ENCODE data around the gene SPATA1. TPM values are rescaled to one million over a fixed set of nuclear protein-coding genes. Genes with fewer than 3 reads are reported as not detected.
"Not testable (repeated sequence)": the region's sequence is repeated elsewhere in the genome, so short reads cannot be mapped to it uniquely, and the experiment has no call there.

SPATA1 gene, protein sequence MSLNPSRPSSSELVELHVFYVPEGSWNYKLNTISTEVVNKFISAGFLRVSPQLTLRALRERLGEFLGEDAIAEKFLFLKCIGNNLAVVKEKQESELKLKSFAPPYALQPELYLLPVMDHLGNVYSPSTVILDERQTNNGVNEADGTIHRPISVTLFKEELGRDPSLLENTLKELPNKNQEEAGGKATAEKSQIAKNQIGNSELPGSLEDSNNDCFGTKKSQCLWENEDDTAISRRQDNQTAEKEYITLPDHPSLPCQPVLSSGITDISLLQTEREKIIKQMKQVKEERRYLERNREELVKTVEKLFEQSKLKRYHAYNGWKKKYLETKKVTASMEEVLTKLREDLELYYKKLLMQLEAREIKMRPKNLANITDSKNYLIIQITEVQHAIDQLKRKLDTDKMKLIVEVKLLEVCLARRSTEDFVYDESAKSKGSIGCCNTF
- total RNA-seq = 0.96 TPM

DNA sequence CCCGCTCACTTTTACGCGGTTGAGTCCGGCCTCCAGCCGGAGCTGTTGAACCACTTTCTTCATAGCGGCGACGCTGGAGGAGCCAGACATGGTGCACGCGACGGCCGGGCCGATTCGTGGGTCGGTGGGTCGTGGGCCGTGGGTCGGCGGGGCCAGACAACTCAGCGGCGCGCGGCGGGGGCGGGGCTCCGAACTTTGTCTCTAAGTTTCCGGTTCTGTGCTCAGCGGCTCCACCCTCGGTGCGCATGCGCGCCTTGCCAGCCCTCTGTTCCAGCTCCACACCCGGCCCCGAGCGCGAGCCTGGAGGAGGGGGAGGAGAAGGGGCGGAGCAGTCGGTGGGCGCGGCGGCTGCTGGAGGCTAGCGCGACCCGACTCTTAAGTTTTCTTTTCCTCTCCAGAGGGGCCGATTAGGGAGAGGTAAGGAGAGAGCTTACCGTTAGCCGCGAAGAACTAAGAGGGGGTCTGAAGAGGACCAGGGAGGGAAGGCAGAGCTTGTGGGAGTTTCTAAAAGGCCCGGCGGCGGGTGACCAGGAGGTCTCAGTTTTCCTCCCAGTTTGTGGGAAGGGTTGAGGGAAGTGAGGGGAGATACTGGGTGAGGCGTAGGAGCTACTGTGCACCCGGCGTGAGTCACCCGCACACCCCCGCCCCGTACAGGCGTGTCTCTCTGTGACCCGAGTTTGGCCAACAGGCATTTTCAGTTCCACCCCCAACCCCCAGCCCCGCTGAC lies at the start of gene SPATA1, which contains the start of gene GNG5:
Gene SPATA1, plus strand, starts transcription at position 385 of the 727 bp plus-strand sequence. CDS start 9,974 bp downstream, outside the sequence.
Gene GNG5, minus strand, starts transcription at position 580 of the 727 bp plus-strand sequence. Its CDS starts 490 bp downstream, at position 90.
- DNase-seq (ENCODE audit: low spot score) = peak; percentile 99

DNA sequence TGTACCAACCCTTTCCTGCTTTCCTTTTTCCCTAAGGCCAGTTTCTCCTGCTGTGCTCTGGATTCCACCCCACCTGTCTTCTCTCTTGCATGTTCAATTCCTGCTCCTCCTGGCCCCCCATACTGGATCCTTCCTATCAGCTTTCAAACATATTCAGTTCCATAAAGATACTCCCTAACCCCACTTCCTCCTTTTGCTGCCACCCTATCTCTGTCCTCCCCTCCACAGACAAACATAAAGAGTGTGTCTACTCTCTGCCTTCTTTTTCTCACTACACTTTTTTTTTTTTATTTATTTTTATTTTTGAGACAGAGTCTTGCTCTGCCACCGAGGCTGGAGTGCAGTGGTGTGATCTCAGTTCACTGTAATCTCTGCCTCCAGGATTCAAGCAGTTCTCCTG lies 44.1 kb upstream of the SPATA1 start:
- DNase-seq (ENCODE audit: low spot score) = no peak

DNA sequence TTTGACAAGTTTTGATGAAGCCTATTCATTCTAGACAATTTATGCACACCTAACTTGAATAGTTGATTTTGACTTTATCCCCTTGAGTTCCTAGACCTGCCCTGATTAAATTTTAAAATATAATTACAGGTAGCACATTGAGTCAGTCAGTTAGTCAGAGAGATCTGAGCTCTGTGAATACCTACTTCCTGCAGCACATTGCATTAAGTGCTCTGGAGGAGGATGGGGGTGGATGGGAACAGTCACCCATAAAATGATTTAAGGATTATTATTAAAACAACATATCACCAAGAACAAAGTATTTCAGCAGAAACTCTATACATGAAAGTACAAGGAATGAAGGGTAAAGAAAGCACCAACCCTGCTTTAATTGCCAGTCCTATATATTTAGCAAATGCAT lies 38.9 kb upstream of the SPATA1 start:
- no peak for DNase-seq (ENCODE audit: low spot score)

DNA sequence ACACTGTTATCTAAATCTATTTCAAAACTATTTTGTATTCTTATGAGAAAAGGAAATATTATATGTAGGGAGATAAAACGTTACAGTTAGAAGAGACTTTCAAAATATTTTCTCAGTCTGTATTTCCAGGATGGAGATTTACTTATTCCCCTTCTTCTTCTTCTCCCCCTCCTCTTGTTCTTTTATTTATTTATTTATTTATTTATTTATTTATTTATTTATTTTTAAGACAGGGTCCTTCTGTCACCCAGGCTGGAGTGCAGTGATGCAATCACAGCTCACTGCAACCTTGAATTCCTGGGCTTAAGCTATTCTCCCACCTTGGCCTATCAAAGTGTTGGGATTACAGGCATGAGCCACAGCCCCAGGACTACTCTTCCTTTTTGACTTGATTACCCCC lies 30.0 kb upstream of the SPATA1 start:
- DNase-seq (ENCODE audit: low spot score) = no peak

DNA sequence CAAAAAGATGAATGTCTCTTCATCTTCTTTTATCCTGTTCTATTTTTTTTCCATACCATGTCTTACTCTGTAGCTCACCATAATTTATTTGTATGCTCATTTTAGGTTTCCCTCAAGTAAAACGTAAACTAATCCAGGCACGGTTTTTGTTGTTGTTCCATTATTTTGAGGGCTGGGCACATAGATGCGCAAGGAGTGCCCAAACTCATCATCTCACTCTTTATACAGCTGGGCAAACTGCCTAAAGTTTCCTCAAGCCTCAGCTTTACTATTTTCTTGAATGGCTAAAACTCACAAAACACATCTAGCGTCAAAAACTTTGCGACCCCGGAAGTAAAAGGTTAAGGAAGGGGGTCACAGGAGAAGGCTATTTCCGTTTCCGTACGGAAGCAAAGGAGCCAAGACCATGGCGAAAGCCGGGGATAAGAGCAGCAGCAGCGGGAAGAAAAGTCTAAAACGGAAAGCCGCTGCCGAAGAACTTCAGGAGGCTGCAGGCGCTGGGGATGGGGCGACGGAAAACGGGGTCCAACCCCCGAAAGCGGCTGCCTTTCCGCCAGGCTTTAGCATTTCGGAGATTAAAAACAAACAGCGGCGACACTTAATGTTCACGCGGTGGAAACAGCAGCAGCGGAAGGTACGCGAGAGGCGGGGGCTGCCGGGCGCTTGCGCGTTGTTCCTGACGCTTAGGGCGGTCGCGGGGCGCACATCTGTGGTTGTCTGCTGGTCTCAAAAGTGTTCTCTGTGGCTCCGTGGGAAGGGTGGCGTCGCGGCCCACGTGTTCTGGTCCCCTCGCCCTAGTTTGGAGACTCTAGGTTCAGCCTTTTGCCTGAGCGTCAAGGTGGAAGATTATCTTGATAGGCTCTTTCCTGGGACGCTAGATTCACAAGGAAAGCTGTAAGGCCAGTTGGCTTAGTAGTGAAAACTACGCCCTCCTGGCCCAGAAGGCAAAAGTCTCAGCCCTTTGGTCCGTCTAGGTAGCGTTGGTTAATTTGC lies 27.0 kb upstream of the SPATA1 start, which contains the start of gene RPF1:
Gene RPF1, plus strand, starts transcription at position 391 of the 993 bp plus-strand sequence. Its CDS starts 16 bp downstream, at position 407.
- peak; percentile 70 for DNase-seq (ENCODE audit: low spot score)

GRCh38 chr1:84479998-84480397 lies 26.2 kb upstream of the SPATA1 start:
- no peak for DNase-seq (ENCODE audit: low spot score)

DNA sequence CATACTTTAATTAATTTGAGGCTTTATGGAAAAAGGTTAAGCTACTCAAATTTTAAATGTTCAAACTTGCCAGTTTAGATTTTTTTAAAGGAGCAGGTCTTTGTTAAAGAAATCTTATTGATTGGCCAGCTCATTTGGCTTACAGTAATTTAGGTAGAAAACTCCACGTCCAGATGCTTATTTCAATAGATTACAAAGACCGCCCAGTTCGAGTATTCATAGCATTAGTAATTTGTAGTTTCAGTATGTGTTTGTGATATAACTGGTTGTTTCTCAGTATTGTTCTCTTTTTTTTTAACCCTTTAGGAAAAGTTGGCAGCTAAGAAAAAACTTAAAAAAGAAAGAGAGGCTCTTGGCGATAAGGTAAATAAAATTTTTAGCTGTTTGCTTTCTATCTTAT lies 25.5 kb upstream of the SPATA1 start:
- no peak for DNase-seq (ENCODE audit: low spot score)

GRCh38 chr1:84481317-84481716 lies 24.9 kb upstream of the SPATA1 start:
- DNase-seq (ENCODE audit: low spot score) = no peak

DNA sequence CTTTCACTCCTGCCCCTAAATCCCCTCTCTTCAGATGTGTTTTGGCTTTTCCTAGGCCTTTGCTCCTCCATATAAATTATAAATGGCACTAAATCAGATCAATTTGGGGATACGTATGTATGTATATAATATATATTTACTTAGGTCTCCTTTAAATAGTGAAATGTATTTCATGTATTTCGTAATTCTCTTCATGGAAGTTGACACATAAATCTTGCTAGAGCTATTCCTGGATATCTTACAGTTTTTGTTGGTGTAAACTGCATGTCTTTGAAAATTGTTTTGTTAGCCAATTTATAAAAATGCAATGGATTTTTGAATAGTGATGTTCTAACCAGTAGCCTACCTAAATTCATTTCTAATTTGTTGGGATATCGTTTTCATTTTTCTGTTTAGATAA lies 18.1 kb upstream of the SPATA1 start:
- DNase-seq (ENCODE audit: low spot score) = no peak

GRCh38 chr1:84489766-84490165 lies 16.4 kb upstream of the SPATA1 start:
- DNase-seq (ENCODE audit: low spot score) = no peak

DNA sequence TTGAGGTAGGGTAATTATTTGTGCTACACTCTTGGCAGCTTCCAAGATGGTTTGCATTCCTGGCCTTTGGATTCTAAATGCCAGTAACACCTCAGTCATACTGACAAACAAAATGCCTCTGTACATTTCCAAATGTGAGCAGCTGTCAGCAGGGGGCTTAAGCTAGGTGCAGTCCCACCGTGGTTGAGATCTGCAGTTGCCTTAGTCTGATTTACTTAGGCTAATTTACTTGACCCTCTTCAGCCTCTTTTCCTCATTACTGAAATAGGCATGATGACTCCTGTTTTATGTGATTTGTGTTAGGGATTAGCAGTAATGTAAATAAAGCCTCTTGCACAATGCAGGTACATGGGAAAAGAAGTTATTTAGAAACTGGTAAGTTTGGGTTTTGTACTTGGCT lies 13.5 kb upstream of the SPATA1 start:
- no peak for DNase-seq (ENCODE audit: low spot score)

DNA sequence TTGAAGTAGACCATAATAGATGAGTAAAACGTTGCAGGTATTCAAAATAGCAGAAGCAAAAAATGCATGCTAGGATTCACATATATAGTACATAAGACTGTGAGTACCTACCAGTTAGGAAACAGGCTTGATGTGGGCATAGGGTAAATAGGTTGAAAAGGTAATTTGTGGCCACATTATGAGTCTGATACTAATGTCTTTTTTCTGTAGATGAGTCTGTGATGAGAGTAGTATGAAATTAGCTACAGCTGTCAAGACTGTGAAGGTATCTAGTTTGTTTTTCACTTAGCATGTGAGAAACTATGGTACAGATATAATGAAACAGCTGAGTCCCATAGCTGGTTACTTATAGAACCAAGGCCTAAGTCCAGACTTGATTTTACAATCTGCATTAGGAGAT lies 12.4 kb upstream of the SPATA1 start:
- no peak for DNase-seq (ENCODE audit: low spot score)

GRCh38 chr1:84496498-84496897 lies 9.7 kb upstream of the SPATA1 start:
- no peak for DNase-seq (ENCODE audit: low spot score)

DNA sequence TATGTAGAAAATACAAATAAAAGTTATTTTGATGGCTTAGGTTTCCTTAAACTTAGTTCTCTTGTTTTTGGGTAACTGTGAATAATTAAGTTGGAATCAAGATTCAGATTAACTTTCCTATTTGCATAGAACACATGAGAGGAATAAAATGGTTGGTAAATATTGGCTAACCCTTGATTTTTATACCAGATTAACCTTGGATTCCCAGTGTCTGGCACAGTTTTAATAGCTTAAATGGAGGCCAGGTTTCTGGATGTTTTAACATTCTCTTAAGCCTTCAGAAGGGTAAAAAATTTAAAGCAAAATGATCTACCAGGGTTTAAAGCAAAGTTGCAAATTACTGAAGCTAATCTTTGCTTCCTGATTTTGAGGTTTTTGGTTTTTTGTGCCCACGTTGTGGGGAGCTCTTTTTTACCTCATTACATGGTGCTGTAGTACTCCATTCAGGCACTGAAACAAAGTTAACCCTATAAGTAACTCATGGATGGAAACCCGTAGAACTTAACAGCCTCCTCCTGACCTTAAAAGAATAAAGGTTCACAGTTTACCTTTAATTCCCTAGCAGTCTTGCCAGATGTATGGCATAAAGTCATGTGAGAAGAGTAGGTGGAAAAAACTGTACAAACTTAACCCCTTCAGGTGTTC lies 8.4 kb upstream of the SPATA1 start:
- DNase-seq (ENCODE audit: low spot score) = no peak

- no peak for DNase-seq (ENCODE audit: low spot score)
These were observed 3.3 kb upstream of the SPATA1 start for GRCh38 chr1:84502927-84503326.

DNA sequence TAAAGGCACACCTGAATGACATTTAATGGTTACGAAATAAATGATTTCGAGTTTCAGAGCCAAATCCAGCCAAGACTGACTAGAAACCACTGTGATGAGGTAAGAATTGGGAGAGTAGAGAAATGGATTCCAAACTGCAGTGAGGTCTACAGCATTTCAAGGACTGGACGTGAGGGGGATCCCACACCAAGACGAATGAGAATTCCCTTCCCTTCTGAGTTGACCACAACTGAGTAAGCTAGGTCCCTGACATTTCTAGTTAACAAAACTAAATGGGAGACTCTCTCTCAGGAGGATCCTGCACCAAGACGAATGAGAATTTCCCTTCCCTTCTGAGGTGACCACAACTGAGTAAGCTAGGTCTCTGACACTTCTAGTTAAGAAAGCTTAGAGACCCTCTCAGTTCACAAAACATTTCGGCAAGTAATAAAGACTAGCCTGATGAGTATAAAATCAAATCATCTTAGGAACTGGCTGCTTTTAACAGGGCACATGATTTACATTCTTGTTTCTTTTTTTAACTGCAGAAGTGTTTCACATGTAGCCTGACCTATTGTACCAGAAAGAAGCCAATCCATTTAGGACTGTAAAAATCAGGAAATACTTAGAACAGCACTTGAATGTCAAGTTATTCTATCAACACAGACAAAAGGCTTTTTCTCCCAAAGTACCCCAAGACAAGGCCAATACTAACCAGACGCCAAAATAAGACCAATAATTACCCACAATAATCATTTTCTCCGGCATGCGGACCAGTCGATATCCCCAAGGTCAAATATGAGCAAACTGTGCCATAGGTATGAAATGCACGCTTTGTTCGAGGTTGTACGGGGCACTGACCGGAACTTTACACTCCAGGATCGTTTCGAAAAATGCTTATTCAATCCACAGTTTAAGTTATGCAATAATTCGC lies 1.4 kb upstream of the SPATA1 start:
- no peak for DNase-seq (ENCODE audit: low spot score)

- DNase-seq (ENCODE audit: low spot score) = no peak
These were observed 639 bp upstream of the SPATA1 start for GRCh38 chr1:84505493-84506001.

GRCh38 chr1:84506729-84507453 lies 705 bp downstream of the SPATA1 start:
- DNase-seq (ENCODE audit: low spot score) = no peak

DNA sequence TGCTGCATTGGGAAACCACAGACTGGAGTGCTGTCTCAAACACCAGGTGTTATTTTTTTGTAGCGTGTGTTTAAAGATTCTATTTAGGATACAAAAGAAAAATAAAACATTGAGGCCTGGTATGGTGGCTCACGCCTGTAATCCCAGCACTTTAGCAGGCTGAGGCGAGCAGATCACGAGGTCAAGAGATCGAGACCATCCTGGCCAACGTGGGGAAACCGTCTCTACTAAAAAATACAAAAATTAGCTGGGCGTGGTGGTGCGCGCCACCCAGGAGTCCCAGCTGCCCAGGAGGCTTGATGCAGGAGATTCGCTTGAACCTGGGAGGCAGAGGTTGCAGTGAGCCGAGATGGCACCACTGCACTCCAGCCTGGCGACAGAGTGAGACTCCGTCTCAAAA lies 1.7 kb downstream of the SPATA1 start:
- not testable (repeated sequence) for DNase-seq (ENCODE audit: low spot score)
